Kidney glomerular epithelial cell (primary cell): ENCODE measurements around the gene SMPD3.

Experiments used
- DNase-seq: peaks from one replicate; lab custom pipeline; 2025; lab: John Stamatoyannopoulos, UW

SMPD3 gene

DNA sequence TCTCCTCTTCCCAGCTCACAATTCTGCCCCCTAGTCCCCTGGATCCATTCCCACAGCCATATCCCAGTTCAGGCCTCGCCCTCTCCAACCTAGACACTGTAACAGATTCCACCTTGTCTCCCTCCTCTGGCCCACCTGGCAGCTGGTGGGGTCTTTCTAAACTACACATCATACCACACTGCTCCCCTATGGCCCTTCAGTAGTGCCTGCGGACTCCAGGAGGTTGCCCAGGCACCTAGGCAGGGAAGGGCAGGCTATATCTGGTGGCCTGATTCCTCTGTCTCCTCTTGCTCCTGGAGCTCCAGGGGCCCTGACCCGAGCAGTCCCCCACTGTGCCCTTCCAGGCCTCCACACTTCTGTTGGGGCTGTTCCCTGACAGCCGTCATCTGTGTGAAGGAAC lies 64.5 kb downstream of the SMPD3 start:
- no peak for DNase-seq

DNA sequence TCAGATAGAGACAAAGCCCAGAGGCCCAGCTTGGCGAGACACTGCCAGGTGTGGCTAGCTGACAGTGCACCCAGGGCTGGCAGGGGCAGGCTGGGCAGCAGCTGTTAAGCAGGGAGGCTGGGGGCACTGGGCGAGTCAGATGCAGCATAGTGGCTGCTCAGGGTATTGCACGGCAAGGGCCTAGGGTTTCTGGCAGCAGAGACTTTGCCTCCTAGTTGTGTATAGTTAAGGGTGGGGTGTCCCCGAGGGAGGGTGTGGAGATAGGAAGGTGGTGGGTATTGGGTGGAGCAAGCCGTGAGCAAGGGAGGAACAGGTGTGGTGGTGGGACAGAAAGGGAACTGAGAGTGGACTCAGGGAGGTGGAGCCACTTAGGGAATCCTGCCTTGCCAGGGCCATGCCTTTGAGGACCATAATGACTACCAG lies 66.0 kb downstream of the SMPD3 start:
- no peak for DNase-seq

DNA sequence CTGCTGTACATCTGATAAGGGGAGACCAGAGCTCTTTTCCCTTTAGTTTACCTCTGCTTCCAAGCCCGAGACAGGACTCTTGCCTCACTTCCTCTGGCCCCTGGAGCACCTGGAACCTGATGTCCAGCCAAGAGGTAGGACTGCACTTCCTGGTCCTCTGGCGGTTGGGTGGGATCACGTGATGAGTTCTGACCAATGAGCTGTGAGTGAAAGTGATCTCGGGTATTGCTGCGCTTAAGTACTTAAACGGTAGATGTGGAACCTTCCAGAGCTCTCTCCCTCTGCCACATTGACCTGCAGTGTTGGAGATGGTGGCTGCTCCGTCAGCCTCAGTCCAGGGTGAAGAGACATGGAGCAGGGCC lies 67.0 kb downstream of the SMPD3 start:
- DNase-seq: no peak

DNA sequence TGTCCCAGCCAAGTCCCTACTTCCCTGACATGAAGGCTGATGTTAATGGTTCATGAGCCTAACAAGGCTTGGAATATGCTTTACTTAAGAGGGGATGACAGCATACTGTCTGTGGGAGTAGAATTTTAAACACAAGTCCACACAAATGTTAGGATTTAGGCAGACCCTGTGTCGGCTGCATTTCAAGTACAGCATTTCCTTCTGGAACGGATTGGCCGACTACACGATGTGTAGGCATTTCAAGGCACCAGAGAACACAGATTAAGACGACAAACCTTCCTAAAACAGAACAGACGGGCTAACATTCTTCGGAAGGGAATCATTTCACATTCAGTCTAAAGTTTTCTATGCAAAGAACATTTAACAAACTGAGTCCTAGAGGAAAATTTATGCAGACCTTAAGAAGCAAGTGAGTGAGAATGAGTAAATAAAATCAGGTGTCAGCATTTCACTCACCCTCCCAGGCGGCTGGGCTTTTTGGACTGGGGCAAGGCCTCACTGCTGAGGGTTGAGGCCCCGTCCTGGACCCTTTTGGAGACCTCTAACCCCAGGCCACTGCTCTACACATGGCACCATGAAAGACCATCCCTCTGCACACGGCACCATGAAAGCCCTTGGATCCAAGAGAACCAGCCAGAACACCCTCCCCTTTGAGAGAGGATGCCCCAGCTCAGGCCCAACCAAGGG lies 67.5 kb downstream of the SMPD3 start:
- no peak for DNase-seq

DNA sequence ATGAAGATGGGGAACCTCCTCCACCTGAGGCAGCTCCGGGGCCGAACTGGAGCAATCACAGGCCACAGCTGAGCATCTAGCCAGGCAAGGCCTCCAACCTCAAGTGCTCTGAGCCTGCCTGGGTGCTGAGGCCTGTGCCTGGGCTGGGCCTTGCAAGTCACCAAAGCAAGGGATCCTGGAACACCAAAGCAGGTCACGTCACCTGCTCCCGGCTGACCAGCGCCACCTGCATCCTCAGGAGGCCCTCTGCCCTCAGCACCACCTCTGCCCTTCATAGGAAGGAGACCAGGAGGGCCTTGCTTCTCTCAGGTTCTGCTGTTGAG lies 68.0 kb downstream of the SMPD3 start:
- no peak for DNase-seq

DNA sequence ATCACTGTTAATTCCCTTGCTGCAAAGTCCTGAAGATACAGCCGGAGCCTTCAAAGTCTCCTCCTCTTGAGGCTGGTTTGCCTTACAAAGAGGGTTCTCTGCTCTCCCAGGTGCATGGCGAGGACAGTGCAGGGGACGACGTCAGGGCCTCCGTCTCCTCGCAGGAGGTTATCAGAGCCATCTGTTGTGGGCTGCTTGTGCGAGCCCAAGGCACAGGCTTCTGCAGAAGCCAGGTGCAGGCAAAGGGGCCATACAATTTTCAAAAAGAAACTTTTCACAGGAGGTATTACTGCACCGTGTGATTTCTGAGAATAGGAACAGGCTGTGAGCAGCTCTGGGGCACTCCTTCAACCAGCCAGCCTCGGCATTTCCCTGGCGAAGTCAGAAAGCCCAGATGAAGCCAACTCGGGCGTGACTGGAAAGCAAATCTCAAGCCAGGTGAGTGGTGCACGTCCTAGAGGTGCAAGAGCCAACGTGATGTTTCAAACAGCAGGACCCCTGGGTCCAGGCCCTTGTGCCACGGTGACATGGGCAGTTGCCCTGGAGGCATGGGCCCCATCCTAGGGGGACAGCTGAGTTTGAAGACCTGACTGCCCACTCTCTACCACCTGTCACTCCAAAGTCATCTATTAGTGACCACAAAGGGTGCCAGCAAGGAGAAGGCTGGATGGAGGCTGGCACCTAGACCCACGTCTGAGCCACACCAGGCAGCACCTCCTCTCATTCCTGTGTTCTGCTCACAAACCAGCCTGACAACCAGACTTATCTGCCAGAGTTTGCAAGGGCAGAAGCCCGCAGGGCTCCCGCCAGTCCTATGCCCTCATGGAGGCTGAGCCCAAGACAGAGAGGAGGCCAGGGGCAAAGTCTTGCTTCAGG lies 68.6 kb downstream of the SMPD3 start:
- no peak for DNase-seq

DNA sequence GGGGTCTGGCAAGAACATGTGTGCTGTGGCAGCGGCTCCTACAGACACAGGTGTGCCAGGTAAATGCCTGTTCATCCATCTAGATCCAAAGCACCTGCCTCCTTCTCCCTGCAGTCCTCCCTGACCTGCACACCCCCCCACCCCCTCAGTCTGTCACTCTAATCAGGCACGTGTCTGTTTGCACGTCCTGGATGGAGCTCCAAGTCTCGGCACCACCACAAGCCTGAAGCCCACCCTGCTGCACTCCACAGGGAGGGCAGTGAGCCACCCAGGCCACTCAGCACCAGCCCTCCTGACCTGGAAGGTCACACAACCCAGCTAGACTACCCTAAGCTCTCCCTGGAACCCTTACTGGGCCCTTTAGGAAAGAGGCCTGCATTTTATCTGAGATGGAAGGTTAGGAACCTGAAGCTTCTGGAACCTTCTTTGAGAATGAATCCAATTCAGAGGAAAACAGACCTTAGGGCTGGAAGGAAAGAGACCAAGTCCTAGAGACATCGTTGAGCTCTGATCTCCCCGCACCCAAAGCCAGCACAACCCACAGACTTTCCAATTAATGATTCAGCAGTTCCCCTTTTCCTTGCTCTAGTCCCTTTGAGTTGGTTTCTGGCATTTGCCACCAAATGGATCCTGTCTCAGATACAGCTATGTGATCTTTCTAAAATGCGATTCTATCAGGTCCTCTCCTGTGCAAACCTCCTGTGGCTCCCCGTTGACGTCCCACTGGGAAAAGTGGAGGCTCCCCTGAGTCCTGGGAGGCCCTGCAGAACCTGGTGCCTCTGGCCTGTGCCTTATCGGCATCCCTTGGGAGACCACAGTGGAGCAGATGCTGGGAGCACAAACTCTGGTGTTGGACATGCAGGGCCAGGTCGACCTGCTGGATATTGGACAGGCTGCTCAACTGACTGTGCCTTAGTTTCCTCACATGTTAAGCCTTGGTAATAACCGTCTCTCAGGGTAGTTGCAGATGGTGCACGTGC lies 69.6 kb downstream of the SMPD3 start:
- no peak for DNase-seq

DNA sequence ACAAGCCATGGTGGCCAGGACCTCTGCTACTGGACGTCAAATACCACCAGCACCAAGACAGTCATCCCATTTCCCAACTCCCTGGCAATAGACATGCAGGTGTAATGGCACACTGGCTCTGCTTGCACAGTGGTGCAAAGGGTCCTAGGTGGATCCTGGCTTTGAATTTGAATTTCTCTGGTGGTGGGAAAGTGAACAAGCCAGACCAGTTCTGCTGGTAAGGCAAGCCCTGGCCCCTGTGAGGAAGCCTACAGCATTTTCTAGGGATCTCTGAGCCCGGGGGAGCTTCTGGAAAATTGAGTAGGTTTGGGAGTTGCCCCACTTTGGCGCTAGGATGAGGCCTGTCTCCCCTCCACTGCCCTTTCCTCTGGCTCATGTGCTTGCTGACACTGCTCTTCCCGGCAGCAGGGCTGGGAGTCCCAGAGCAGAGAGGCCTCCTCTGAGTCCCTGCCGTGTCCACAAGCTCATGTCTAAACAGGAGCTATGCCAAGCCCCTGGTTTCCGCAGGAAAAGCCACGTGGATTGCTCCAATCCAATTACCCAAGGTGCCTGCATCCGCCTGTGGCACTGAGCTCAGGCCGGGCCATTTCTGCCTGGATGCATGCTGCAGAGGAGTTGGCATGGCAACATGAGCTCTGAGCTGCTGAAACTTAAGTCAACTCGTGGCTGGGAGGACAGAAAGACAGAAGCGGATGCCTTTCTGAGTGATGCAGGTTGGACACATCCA lies 70.5 kb downstream of the SMPD3 start:
- no peak for DNase-seq

DNA sequence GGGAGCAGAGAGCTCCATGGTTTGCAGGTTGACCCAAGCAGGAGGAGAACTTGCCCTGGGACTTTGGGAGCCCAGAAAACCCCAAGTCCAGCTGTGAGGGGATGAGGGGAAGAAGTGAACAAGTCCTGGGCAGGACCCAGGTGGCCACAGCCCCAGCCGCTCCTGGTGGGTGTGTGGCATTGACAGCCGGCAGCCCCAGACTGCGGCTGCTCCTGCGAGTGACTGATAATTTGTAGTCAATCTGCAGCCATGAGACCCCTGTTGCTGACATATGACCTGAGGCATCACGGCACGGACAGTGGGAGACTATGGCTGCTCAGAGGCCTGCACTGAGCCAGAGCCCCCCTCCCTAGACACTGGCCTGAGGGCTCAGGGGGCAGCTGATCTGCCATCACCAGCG lies 71.1 kb downstream of the SMPD3 start:
- no peak for DNase-seq

DNA sequence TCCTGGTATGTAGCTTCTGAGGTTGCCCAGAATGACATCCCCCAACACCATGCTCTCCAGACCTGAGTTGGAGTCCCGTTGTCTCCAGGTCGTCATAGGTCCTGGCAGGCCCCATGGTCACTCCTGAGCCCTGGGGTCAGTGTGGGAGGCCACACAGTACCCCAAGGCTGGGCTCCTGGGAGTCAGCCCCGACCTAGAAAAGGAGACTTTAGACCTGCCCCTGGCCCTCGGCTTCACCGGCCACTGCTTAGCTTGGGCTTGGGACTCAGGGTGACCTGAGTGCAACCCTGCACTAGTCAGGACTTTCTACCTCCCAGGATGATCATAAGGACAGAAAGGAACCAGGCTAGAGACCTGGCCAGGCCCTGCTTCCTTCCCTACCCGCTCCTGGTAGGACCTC lies 71.7 kb downstream of the SMPD3 start:
- DNase-seq: no peak

DNA sequence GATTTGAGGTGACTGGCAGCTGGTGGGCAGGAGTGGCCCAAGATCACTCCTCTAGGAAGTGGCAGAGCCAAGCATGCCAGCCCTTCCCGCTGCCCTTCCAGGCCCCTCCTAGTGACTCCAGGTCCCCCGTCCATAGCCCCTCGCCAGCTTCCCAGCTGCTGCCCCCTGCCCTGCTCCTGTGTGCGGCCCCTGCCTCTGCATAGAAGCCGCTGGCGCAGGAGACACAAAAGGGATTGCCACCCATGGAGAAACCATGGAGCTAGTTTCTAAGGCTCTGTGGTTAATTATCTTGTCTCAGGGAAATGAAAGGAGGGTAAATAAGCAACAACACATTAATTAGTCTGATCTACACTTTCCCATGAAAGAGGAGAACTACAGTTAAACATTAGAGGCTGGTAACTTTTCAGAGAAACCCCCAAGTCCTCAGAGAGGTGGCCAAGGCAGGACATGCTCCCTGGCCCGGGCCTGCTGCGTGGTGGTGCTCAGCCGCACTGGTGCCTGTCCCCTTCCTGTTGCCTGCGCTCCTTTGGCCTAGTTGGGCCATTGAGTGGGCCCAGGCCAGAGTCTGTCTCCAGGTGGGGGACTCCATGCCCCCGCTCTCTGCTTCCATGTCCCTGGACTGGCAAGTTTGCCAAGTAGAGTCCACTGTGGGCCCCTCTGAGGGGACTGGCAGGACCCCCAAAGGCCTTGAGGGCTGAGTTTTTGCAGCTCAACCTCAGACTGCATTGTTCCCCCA lies 72.3 kb downstream of the SMPD3 start:
- DNase-seq: no peak

DNA sequence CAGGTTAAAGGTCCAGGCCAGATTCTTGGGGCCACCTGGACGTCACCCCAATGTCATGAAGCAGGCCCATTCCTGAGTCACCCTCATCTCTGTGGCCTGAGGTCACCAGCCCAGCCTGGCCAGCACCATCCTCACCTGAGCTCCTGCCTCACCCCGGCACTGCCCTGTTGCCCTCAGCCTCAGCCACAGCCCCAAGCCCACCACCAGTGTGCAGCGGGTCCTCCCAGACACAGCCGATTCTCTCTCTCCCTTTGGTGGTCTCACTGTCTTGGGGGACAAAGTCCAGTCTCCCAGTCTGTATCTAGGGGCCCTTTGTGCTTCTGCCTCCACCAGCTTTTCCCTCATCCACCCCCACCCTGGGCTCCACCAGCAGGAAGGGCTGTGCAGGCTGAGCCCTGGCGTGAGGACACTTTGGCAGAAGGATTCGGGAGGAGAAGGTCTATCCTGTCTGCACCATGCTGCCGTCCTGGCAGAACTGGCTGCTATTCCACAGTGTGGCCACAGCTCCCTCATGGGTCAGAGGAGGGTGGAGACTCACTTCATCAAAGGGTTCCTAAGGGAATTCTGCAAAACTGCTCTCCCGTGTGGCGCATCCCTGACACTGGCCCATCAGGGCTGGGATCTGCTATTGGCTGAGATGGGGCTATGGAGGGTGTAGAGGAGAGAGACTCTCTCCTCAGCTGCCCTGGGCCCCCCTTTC lies 73.2 kb downstream of the SMPD3 start:
- DNase-seq: no peak

DNA sequence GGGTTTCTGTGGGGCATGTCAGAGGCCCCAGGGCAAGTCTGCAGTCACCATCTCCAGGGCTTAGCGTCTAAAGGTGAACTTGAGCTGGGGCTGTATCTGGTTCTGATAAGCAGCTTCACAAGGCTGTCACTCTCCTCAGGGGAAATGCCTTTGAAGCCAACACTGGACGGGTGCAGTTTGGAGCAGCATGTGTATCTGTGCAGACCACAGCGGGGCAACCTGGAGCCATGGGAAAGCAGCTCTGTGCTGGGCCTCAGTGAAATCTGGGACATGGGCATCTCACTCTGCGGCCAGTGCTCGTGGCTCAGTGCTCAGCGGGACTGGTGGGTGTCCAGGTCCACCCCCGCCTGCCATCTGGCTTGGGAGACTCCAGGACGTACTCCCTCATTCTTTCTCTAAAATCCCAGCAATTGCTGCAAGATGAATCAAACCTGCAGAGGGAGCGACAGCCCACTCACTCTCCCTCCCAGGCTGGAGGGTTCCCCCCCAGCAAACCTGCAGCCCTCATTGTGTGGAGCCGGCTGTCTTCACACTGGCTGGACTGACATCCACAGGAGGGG lies 74.0 kb downstream of the SMPD3 start:
- DNase-seq: no peak

DNA sequence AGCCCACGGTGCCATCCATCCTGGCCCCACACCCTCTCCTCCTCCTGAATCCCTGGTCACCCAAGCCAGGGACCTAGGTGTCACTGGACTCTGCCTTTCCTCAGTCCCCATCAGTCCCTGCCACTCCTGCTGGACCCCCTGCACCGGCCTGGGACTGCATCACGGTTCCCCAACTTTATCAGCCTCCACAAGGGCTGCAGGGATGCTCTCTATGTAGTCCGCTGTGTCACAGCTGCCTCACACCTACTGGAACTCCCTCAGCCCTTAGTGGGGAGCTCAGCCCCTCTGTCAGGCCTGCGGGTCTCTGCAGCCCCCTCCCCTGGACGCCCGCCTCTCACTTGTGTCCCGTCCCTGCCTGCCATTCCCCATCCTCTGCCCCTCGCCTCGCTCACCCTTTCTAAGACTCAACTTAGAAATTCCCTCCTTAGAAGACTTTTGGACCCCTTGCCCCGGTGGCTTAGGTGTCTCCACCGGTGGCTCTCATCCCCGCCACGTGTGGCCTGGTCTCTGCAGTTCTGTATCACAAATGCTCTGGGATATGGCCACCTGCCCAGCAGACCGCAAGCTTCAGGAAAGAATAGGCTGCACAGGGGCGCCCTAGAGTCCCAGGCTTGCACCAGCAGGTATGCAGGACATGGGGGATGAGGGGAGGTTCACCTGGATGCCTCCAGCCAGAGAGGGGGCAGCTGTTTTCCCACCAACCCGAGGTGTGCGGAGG lies 74.6 kb downstream of the SMPD3 start:
- DNase-seq: no peak

DNA sequence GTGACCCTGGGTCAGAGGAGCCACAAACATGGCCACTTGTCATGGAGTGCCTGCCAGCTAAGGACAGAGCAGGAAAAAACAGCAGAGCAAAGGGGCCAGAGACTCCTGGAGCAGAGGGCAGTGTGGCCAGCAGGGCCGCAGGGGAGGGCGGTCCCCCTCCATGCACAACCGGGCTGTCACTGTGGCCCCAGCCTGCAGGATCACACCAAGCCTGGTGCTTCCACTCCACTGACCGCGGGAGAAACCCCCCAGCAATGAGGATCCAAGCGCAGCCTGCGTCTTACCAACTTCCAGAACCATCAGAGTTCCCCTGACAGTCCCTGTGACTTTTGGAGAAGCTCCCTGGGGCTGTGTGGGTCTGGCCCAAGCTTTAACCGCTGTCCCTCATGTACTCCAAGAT lies 75.5 kb downstream of the SMPD3 start:
- no peak for DNase-seq

DNA sequence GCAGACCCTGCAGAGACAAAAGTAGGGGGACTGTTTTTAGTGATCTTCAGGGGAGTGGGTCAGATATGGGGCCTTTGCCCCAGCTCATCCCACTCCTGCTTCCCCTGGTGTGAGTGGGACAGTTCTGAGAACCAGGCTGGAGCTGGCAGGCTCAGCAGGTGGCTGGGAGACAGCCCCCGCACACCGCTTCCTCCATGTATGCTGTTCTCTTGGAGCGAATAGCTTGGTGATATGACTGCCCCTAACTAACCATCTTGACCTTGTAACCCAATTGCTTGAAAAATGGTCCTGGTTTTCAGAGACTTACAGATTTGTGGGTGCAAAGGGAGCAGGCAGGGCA lies 76.0 kb downstream of the SMPD3 start:
- DNase-seq: no peak

DNA sequence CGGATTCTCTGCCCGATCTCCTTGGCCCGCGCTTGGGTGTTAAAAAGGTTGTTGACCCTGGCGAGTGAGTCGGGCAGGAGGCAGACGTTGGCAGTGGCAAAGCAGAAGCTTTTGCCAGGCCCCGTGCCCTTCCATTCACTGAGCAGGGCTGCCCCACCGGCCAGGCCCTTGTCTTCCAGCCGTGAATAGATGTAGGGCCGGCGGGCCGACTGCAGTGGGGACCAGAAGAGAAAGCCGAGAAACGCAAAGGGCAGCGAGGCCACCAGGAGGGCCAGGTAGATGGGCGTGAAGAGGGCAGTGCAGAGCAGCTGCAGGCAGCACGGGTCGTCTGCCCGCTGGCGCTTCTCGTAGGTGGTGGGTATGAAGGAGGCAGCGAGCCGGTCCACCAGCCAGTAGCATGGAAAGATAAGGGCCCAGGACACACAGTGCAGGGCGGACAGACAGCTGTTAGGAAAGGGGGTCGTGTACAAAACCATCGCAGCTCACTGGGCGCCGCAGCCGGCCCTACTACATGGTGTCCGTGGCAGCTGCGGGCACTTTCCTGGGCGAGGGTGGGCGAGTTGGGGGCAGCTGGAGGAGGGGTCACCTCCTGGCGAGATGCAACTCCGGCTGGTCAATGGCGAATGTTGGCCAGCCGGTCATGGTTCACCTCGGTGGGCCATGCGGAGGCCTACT lies 76.5 kb downstream of the SMPD3 start:
- DNase-seq: no peak

DNA sequence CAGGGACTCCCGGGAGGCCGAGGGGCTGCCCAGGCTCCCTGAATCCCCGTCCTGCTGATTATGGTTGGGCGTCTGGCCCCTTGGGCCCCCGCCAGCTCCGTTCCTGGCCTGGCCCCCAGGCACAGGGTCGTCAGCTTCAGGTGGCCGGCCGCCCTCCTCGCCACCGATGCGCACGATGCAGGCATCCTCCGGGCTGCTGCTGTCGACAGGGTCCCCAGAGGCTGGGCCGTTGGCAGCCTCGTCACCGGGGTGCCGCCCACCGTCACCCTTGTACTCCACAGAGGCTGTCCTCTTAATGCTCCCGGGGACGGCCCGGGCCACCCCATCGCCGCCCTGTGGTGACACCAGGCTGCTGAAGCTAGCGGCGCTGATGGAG lies 77.0 kb downstream of the SMPD3 start:
- DNase-seq: no peak

DNA sequence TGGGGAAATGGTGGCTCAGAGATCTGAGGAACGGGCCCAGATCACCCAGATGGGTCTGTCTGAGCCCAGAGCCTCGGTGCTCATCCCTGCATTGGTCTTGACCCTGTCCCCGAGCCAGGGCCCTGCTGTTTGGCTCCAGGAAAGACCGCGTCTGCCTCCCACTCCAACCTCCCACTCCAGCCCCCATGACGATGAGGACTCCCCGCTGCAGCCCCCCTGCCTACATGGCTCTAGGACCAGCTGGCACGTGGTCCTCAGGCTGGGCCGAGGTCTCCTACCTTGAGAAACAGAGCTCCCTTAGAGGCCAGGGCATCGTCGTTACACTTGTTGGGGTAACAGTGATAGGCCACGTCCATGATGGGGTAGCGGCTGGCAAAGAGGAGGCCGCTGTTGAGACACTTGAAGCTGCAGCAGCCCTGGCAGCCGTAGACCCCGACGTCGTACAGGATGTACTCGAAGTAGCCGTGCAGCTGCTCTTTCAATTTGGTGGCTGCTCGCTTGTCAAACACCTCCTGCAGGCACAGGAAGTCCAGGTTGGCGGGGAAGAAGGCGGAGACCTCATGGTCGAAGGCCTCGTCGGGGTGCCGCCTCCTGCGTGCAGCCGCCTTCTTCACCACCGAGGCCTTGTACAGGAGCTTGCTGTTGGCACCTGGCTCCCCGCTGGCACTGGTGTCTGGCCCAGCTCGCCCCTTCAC lies 77.6 kb downstream of the SMPD3 start:
- no peak for DNase-seq
